OCI-LY7 (cell line): ENCODE measurements around the gene PLPP6. TPM values are rescaled to one million over a fixed set of nuclear protein-coding genes. Genes with fewer than 3 reads are reported as not detected.

Experiments used
- BruUV-seq: library from RNA; stranded (reverse); fragments of 400-500 nt; replicated peaks from 2 replicates; lab custom pipeline; 2021; lab: Mats Ljungman, UMichigan
- CTCF ChIA-PET: fragments of 300-600 bp; sonication (Branson Sonifier 250); formaldehyde crosslinking; loops from one replicate; lab custom pipeline; 2022; ENCODE audit warnings: antibody characterized with exemption; ENCODE audit not compliant: unreplicated experiment; lab: Charles Lee
- POLR2A ChIA-PET: fragments of 300-600 bp; sonication (Branson Sonifier 250); formaldehyde crosslinking; loops from one replicate; lab custom pipeline; 2022; ENCODE audit warnings: antibody characterized with exemption; lab: Charles Lee
- DNase-seq: peaks from one replicate; pipeline ENCODE4 v3.0.0-alpha.2; 2015; ENCODE audit warnings: low spot score
- H2AFZ ChIP-seq: fragments of 200-600 bp; sonication (generic), shearing (Covaris generic); 2 replicates; pipeline ENCODE4 v1.6.1; 2014; ENCODE audit warnings: mild to moderate bottlenecking, antibody characterized with exemption, low read length, moderate library complexity
- H3K27ac ChIP-seq: fragments of 200-600 bp; sonication (generic); 2 replicates; pipeline ENCODE4 v1.5.1; 2014; ENCODE audit warnings: mixed run types, low read depth, mild to moderate bottlenecking, moderate library complexity, low read length, inconsistent platforms; ENCODE audit not compliant: poor library complexity, severe bottlenecking
- H3K36me3 ChIP-seq: fragments of 200-600 bp; sonication (generic); 2 replicates; pipeline ENCODE4 v1.6.1; 2014; ENCODE audit warnings: mild to moderate bottlenecking, antibody characterized with exemption, low read length, moderate library complexity, mixed read lengths; ENCODE audit not compliant: insufficient read depth
- H3K4me1 ChIP-seq: fragments of 200-600 bp; sonication (generic); 2 replicates; pipeline ENCODE4 v1.5.1; 2014; ENCODE audit warnings: mild to moderate bottlenecking, low read length; ENCODE audit not compliant: insufficient read depth, poor library complexity, severe bottlenecking
- H3K4me2 ChIP-seq: fragments of 200-600 bp; sonication (generic); 2 replicates; pipeline ENCODE4 v1.6.1; 2014; ENCODE audit warnings: mild to moderate bottlenecking, low read length
- H3K4me3 ChIP-seq: fragments of 200-600 bp; sonication (generic); 2 replicates; pipeline ENCODE4 v1.5.1; 2014; ENCODE audit warnings: mild to moderate bottlenecking, low read depth, low read length; ENCODE audit not compliant: poor library complexity, severe bottlenecking
- H3K79me2 ChIP-seq: fragments of 200-600 bp; sonication (generic); 2 replicates; pipeline ENCODE4 v1.6.1; 2016; ENCODE audit warnings: low read depth, mild to moderate bottlenecking, low read length, moderate library complexity, mixed read lengths; ENCODE audit not compliant: insufficient read depth
- H3K9me2 ChIP-seq: fragments of 200-600 bp; sonication (generic); 2 replicates; pipeline ENCODE4 v1.6.1; 2016; ENCODE audit warnings: mild to moderate bottlenecking, low read length, mixed read lengths; ENCODE audit not compliant: insufficient read depth
- H3K9me3 ChIP-seq: fragments of 200-600 bp; sonication (generic); 2 replicates; pipeline ENCODE4 v1.6.1; 2014; ENCODE audit warnings: mild to moderate bottlenecking, mixed run types, low read length, mixed read lengths
- H4K20me1 ChIP-seq: fragments of 200-600 bp; sonication (generic); 2 replicates; pipeline ENCODE4 v1.6.1; 2014; ENCODE audit warnings: mild to moderate bottlenecking, antibody characterized with exemption, low read length, moderate library complexity, mixed read lengths; ENCODE audit not compliant: insufficient read depth
- CTCF ChIP-seq: fragments of 200-600 bp; sonication (generic); conservative IDR thresholded peaks from 2 replicates; pipeline ENCODE4 v1.5.1; 2014; ENCODE audit warnings: mild to moderate bottlenecking, antibody characterized with exemption, low read length, moderate library complexity, mixed read lengths
- EZH2phosphoT487 ChIP-seq: fragments of 200-600 bp; sonication (generic); IDR thresholded peaks from 2 replicates; pipeline ENCODE4 v1.6.1; 2018; ENCODE audit warnings: low read depth, borderline replicate concordance, mild to moderate bottlenecking, mixed run types, antibody characterized with exemption, low read length, moderate library complexity, mixed read lengths
- intact Hi-C: fragments of 100-400 bp; cut with micrococcal nuclease; formaldehyde crosslinking; loops from one replicate; pipeline ENCODE4 v1.10.0; 2022; ENCODE audit not compliant: unreplicated experiment
- total RNA-seq, 2 experiments: library from RNA; depleted of rRNA in 1 of 2; stranded (reverse); fragments of >200 nt in 1 of 2; shearing (Covaris generic) in 1 of 2; gene quantifications; 2 replicates each; pipeline ENCODE4 v1.2.3, GENCODE V29; 2014 to 2022

Gene PLPP6
- total RNA-seq, 2 experiments from 2014 or later = 4.6 to 8.1 TPM

GRCh38 chr9:4668604-4669003, 6.5 kb downstream of the PLPP6 start:
- no peaks in the 10 kb centered on the region for H3K36me3 ChIP-seq
- H3K9me2 ChIP-seq = no peaks in the 10 kb centered on the region
- intact Hi-C loops = no loop called here
- TF ChIP-seq EZH2phosphoT487 = no peak
- TF ChIP-seq CTCF = no peak
- BruUV-seq = no TSS peak
- no peaks in the 10 kb centered on the region for H3K9me3 ChIP-seq
- no peak overlapping the region for H3K27ac ChIP-seq
- peaks cover 20% of the 10 kb centered on the region for H3K4me1 ChIP-seq
- H3K4me2 ChIP-seq = no peak overlapping the region
- ChIA-PET CTCF (no interaction called here), POLR2A (no interaction called here)
- no peak overlapping the region for H2AFZ ChIP-seq
- DNase-seq = no peak
- H3K79me2 ChIP-seq = no peaks in the 10 kb centered on the region
- no peak overlapping the region for H3K4me3 ChIP-seq
- no peaks in the 10 kb centered on the region for H4K20me1 ChIP-seq

GRCh38 chr9:4669890-4670289, 7.8 kb downstream of the PLPP6 start:
- Histone ChIP-seq H3K27ac (no peak overlapping the region), H3K9me2 (no peaks in the 10 kb centered on the region), H4K20me1 (no peaks in the 10 kb centered on the region), H2AFZ (no peak overlapping the region), H3K4me1 (peaks cover 11% of the 10 kb centered on the region), H3K9me3 (no peaks in the 10 kb centered on the region), H3K36me3 (no peaks in the 10 kb centered on the region), H3K79me2 (no peaks in the 10 kb centered on the region), H3K4me3 (no peak overlapping the region), H3K4me2 (no peak overlapping the region)
- BruUV-seq = no TSS peak
- intact Hi-C loops = no loop called here
- DNase-seq = no peak
- TF ChIP-seq CTCF (no peak), EZH2phosphoT487 (no peak)
- ChIA-PET POLR2A (interaction anchor here (0.5 kb wide), 1 partner anchor 45 kb away, joined by 5 read pairs; no protein-coding TSS in a partner anchor), CTCF (interaction anchor here (0.6 kb wide), 1 partner anchor 739 kb away, joined by 3 read pairs; no protein-coding TSS in a partner anchor)

- no peak overlapping the region for H2AFZ ChIP-seq
- H3K4me1 ChIP-seq = peaks cover 11% of the 10 kb centered on the region
- no peaks in the 10 kb centered on the region for H4K20me1 ChIP-seq
- no peaks in the 10 kb centered on the region for H3K79me2 ChIP-seq
- H3K36me3 ChIP-seq = no peaks in the 10 kb centered on the region
- H3K9me2 ChIP-seq = no peaks in the 10 kb centered on the region
- intact Hi-C loops = no loop called here
- ChIA-PET CTCF (no interaction called here), POLR2A (interaction anchor here (0.6 kb wide), 1 partner anchor 926 kb away, joined by 3 read pairs; no protein-coding TSS in a partner anchor)
- H3K4me2 ChIP-seq = no peak overlapping the region
- DNase-seq = no peak
- no peaks in the 10 kb centered on the region for H3K9me3 ChIP-seq
- no peak for TF ChIP-seq CTCF
- no peak for TF ChIP-seq EZH2phosphoT487
- no peak overlapping the region for H3K4me3 ChIP-seq
- no TSS peak for BruUV-seq
- H3K27ac ChIP-seq = no peak overlapping the region
Observed at GRCh38 chr9:4670591-4670990, 8.5 kb downstream of the PLPP6 start.
